NK-92 (cell line): ENCODE data around the gene TRPC3.

Experiments
- DNase-seq: peaks from one replicate; lab custom pipeline; 2025; ENCODE audit not compliant: unreplicated experiment; lab: John Stamatoyannopoulos, UW

TRPC3 gene

GRCh38 chr4:121876070-121876469 lies 75.8 kb downstream of the TRPC3 start:
- no peak for DNase-seq

- DNase-seq, result no peak
Measured at GRCh38 chr4:121875652-121876051, 76.2 kb downstream of the TRPC3 start.

- no peak for DNase-seq
Measured at GRCh38 chr4:121873604-121874003, 78.3 kb downstream of the TRPC3 start.

- DNase-seq, result peak; percentile 66
Measured at GRCh38 chr4:121869841-121870822, 81.7 kb downstream of the TRPC3 start, which contains the start of gene BBS7. Gene BBS7 (minus strand): TSS chr4:121870474. CDS start chr4:121870313, 161 bp downstream.

- DNase-seq, result no peak
Measured at GRCh38 chr4:121863799-121864198, 88.1 kb downstream of the TRPC3 start.

- no peak for DNase-seq
Measured at GRCh38 chr4:121861426-121861825, 90.4 kb downstream of the TRPC3 start.

- no peak for DNase-seq
Measured at GRCh38 chr4:121860121-121860520, 91.7 kb downstream of the TRPC3 start.

- DNase-seq, result no peak
Measured at GRCh38 chr4:121851354-121851753, 100.5 kb downstream of the TRPC3 start.

- no peak for DNase-seq
Measured at GRCh38 chr4:121846662-121847061, 105.2 kb downstream of the TRPC3 start.

- no peak for DNase-seq
Measured at GRCh38 chr4:121842862-121843261, 109.0 kb downstream of the TRPC3 start.

GRCh38 chr4:121838136-121838535 lies 113.7 kb downstream of the TRPC3 start:
- no peak for DNase-seq

- DNase-seq, result no peak
Measured at GRCh38 chr4:121829511-121829910, 122.3 kb downstream of the TRPC3 start.
